ENCODE results near the gene CCDC12.
A peak's percentile ranks its signal among the peaks of the same experiment; 100 is the strongest.
"Not testable (repeated sequence)": the region's sequence is repeated elsewhere in the genome, so short reads cannot be mapped to it uniquely, and the experiment has no call there.

The CCDC12 gene

GRCh38 chr3:46922426-46922825 is 54.1 kb downstream of the CCDC12 start:
- DNase-seq (ENCODE audit: low spot score), result no peak

DNA sequence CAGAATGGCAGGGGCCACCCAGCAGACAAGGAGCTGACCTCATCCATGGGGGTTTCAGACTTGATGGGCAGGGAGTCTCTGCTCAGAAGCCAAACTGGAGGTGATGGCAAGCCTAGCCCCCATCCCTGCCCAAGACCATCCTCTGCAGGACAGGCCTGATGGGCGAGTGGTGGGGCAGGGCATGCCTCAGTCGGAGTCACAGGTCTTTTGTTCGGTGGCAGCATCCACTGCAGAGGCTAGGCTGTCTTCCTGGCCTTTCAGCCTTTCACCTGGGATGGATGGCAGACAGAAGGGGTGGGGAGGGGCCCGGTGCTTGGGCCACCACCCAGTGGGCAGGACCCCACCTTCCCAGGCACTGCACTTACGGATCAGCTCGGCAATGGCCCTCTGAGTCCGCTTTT is 54.7 kb downstream of the CCDC12 start:
- no peak for DNase-seq (ENCODE audit: low spot score)

DNA sequence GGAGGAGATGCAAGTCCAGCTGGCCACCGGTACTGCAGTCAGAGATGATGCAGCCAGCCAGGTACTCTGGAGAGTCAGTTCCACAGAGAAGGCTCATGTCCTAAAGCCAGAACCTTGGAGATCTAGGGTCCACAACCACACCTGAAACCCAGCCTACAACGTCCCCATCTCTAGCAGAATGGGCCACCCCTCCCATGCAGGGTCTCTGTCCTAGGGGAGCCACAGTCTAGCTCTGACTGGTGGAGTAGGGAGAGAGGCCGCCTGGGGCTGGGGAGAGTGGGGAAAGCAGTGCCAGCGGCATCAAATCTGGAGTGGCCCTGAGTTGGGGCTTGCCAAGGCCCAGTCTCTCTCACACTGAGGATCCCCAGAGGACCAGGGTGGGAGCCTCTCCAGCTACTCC is 55.5 kb downstream of the CCDC12 start:
- no peak for DNase-seq (ENCODE audit: low spot score)

- DNase-seq (ENCODE audit: low spot score), result no peak
These were observed 57.9 kb downstream of the CCDC12 start for GRCh38 chr3:46918634-46919033.

DNA sequence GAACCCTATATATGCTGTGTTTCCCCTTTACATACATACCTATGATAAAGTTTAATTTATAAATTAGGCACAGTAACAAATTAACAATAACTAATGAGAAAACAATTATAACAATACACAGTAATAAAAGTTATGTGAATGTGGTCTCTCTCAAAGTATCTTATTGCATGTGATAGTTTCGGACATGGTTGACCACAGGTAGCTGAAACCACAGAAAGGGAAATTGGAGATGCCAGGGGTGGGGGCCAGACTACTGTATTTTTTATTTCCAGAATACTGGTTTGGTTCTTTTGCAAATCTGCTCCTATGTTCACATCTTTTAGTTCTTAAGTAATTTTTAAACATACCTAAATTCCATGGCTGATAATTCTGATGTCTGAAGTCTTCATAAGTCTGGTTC is 58.3 kb downstream of the CCDC12 start:
- DNase-seq (ENCODE audit: low spot score), result no peak

- no peak for DNase-seq (ENCODE audit: low spot score)
These were observed 59.3 kb downstream of the CCDC12 start for GRCh38 chr3:46917257-46917656.

DNA sequence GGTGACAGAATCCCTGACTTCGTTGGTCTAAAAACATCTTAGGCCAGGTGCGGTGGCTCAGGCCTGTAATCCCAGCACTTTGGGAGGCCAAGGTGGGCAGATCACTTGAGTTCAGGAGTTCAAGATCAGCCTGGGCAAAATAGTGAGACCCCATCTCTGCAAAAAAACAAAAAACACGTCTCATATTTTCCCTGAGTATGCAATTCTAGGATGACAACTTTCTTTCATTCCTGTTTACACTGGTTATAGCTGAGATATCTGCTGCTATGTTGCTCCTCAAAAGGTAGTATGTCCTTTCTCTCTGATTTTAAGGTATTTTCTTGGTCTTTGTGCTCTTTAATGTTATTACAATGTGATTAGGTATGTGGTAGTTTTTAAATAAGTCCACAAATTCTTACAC is 59.7 kb downstream of the CCDC12 start:
- DNase-seq (ENCODE audit: low spot score), result no peak

- no peak for DNase-seq (ENCODE audit: low spot score)
These were observed 60.3 kb downstream of the CCDC12 start for GRCh38 chr3:46916278-46916677.

DNA sequence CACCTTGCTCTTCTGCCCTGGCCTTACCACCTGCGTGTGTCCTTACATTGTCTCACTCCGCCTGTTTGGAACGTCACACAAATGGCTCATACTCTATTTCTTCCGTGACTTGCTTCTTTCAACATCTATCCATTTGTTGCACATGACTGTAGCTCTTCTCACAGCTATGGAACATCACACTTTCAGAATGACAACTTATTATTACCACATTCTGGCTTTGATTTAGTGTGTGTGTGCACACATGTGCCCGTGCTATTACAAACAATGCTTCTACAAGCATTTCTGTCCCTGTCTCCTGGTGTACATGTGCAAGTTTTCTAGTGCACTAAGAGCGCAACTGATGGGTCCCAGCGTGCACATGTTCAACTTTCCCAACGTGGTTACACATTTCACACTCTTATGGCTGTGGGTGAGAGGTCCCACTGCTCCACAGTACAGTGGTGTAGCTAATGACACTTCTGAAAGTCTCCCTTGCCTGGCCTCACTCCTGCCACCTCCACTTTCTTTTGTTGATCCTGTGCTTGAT is 61.2 kb downstream of the CCDC12 start:
- no peak for DNase-seq (ENCODE audit: low spot score)

DNA sequence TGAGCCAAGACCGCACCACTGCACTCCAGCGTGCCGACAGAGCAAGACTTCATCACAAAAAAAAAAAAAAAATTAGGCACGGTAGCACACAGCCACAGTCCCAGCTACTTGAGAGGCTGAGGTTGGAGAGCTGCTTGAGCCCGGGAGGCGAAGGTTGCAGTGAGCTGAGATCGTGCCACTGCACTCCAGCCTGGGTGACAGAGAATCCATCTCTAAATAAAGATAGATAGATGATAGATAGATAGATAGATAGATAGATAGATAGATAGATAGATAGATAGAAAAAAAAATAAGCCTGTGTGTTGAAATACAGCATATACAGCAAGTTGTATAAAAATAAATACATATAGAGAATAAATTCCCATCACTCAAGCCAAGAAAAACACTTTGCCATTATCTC is 61.7 kb downstream of the CCDC12 start:
- DNase-seq (ENCODE audit: low spot score), result no peak

DNA sequence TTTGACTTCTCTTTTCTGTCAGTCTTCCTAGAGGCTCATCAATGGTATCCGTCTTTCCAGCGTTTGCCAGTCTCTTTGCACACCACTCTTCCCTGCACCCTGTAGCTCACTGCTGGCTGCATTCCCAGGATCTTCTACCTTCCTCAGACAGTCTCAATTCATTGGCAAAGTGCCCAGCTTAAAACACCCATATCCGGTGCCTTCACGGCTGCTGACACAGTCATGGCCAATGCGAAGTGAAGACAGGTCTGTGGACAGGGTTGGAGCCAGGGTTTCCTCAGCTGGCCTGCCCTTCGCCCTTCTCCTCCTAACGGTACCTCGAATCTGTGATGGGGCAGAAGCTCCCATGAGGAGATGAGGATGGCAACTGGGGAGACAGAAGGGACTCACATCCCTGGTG is 62.9 kb downstream of the CCDC12 start:
- no peak for DNase-seq (ENCODE audit: low spot score)

- no peak for DNase-seq (ENCODE audit: low spot score)
These were observed 63.6 kb downstream of the CCDC12 start for GRCh38 chr3:46912986-46913385.

DNA sequence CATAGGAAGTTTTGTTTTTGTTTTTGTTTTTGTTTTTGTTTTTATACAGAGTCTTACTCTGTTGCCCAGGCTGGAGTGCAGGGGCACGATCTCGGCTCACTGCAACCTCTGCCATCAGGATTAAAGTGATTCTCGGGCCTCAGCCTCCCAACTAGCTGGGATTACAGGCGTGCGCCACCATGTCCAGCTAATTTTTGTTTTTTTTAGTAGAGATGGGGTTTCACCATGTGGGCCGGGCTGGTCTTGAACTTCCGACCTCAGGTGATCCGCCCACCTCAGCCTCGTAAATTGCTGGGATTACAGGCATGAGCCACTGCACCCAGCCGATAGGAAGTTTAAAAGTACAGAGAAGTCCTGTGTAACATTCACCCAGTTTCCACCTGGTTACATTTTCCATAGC is 65.6 kb downstream of the CCDC12 start:
- not testable (repeated sequence) for DNase-seq (ENCODE audit: low spot score)

- no peak for DNase-seq (ENCODE audit: low spot score)
These were observed 66.3 kb downstream of the CCDC12 start for GRCh38 chr3:46910166-46910760.

- peak; percentile 89 for DNase-seq (ENCODE audit: low spot score)
These were observed 66.9 kb downstream of the CCDC12 start for GRCh38 chr3:46909535-46910161.

DNA sequence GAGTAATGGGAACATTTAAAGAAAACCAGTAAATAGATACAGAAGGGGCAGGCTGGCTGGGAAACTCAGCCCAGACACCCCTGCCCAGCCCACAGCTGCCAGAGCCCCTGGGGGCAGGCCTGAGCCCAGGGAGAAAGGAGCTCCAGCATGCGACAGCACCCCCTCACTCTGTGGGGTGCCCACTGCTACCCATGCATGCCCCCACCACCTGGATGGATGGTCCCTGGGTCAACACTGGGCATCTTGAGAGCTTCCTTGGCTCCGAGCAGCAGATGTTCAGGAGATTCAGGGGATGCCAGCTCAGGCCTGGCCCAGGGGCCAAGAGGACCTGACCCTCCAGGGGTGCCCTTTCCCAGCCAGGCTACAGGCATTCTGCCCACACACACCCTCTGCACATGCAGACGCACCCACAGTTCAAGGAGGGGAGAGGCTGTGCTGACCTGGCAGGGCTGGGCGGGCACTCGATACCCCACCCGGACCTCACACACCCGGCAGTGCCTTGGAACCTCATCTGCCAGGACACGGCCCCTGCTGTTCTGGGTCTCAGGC is 67.5 kb downstream of the CCDC12 start:
- DNase-seq (ENCODE audit: low spot score), result no peak

DNA sequence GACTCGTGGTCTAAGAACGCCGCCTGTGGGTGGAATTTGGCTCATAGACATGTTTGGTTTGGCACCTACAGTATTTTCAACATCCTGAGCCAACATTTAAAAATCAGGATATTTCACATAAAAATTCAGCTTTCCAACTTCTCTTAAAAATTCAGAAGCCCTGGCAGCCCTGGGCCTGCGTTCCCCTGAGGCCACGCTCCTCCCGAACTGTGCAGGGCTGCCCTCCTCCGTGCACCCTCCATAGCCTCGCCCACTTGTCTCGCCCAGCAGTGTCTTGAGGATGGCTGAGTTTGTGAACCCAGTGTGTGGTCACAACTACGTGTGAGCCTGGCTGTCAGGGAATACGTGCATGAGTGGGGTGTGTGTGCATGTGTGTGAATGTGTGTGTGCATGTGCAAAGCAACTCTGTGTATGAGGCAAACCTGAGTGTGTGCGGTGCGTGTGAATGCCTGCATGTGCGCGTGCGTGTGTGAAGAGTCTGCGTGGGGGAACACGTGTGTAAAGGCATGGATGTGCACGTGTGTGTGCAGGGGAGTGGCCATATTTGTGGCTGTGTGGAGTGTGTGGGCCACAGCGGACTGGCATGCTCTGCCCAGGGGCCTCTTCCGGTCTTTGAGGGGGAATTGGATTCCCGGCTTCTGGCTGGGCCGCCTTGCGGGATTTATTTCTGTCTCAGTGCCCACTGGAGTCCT is 68.1 kb downstream of the CCDC12 start:
- no peak for DNase-seq (ENCODE audit: low spot score)

GRCh38 chr3:46907960-46908293 is 68.6 kb downstream of the CCDC12 start:
- DNase-seq (ENCODE audit: low spot score), result no peak

- no peak for DNase-seq (ENCODE audit: low spot score)
These were observed 69.3 kb downstream of the CCDC12 start for GRCh38 chr3:46907271-46907670.

DNA sequence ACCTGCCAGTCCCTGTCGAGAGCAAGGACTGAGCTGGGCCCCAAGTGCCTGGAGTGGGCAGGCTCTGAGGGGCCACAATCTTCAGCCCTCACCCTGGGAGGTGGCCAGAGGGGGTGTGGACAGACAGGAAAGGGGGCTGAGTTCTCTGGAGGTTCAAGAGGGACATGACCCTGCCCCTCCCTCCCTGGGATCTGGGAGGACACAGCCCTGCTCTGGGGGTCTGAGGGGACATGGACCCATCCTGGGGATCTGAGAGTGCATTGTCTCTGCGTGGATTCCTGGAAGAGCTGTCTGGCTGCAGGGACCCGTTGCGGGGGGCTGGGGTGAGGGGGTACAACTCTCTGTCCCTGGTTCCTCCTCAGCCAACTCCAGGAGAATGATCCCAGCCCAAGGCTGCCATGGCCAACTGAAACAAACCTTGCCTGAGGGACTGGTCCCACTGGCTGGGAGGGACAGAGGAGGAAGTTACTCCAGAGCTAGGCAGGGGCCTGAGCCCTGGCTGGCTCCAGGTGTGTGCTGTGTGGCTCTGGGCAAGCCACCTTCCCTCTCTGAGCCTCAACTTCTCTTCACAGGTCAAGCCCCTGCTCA is 70.0 kb downstream of the CCDC12 start:
- no peak for DNase-seq (ENCODE audit: low spot score)

DNA sequence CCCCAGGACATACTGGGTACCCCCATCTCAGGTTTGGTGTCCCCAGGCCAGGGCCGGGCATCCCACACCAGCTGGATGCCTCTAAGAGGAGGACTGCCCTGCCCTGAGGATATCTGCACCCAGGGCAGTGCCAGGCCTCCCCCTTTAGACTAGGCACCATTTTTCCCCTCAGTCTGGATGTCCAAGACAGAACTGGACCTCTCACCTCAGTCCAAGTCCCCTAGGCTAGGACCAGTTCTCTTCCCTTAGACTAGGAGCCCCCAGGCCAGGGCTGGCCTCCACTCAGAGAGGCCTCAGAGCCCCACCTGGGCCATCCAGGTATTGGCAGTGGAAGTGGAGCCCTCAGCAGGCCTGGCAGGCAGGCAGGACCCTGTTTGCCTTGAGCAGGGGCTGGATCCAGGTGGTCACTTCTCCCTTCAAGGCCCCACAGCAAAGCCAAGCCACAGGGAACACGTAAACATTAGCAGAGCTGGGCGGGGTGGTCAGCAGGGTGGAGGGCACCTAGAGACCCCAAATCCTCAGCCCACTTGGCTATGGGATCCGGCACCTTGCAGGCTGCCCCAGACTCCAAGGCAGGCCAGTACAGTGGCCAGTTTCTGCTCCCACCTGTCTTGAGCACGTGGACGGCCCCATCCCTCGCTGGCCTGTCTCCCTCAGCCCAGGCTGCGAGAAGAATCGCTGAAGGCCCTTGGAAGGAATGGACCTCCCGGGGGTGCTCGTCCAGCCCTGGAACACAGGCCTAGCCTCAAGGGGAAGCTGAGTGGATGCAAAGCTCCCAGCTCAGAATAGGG is 70.7 kb downstream of the CCDC12 start:
- DNase-seq (ENCODE audit: low spot score), result no peak

- no peak for DNase-seq (ENCODE audit: low spot score)
These were observed 71.4 kb downstream of the CCDC12 start for GRCh38 chr3:46905213-46905560.

All from germinal center (tissue), 1 donor.